GM12892 (cell line): ENCODE data around the gene SHTN1.

Experiments
- POLR2A ChIP-seq: IDR thresholded peaks from 2 replicates; pipeline ENCODE4 v1.6.1; 2011; ENCODE audit warnings: low read depth, low read length, control low read depth
- POLR2AphosphoS5 ChIP-seq: IDR thresholded peaks from 2 replicates; pipeline ENCODE4 v1.6.1; 2011; ENCODE audit warnings: low read depth, low read length, control low read depth
- TAF1 ChIP-seq: IDR thresholded peaks from 2 replicates; pipeline ENCODE4 v1.6.1; 2011; ENCODE audit warnings: low read depth, mild to moderate bottlenecking, control low read depth, low read length, borderline replicate concordance

GRCh38 chr10:116853287-116853686, 151.7 kb downstream of the SHTN1 start:
- TF ChIP-seq POLR2A (no peak), TAF1 (no peak), POLR2AphosphoS5 (no peak)
